Ishikawa (cell line): Measurements from ENCODE around the gene HOXA7.
A peak's percentile ranks its signal among the peaks of the same experiment; 100 is the strongest.

Source experiments
- CEBPB ChIP-seq: IDR thresholded peaks from 2 replicates; pipeline ENCODE4 v1.6.1; 2012
- CREB1 ChIP-seq: IDR thresholded peaks from 2 replicates; pipeline ENCODE4 v1.6.1; 2012; ENCODE audit warnings: low read depth
- EGR1 ChIP-seq: IDR thresholded peaks from 2 replicates; pipeline ENCODE4 v1.6.1; 2012
- EP300 ChIP-seq: IDR thresholded peaks from 2 replicates; pipeline ENCODE4 v1.6.1; 2012; ENCODE audit warnings: borderline replicate concordance
- FOXM1 ChIP-seq: IDR thresholded peaks from 2 replicates; pipeline ENCODE4 v1.6.1; 2012; ENCODE audit warnings: low read depth, borderline replicate concordance
- RAD21 ChIP-seq: IDR thresholded peaks from 2 replicates; pipeline ENCODE4 v1.6.1; 2012; ENCODE audit warnings: low read depth
- TAF1 ChIP-seq: IDR thresholded peaks from 2 replicates; pipeline ENCODE4 v1.6.1; 2012; ENCODE audit warnings: low read depth, mild to moderate bottlenecking
- TCF12 ChIP-seq: IDR thresholded peaks from 2 replicates; pipeline ENCODE4 v1.6.1; 2012; ENCODE audit warnings: low read depth
- YY1 ChIP-seq: IDR thresholded peaks from 2 replicates; pipeline ENCODE4 v1.6.1; 2012; ENCODE audit warnings: low read depth
- ZBTB7A ChIP-seq: IDR thresholded peaks from 2 replicates; pipeline ENCODE4 v1.6.1; 2012; ENCODE audit warnings: low read depth
- TF ChIP-seq, protein P1 (sequence below): IDR thresholded peaks from 2 replicates; pipeline ENCODE4 v1.6.1; 2012; ENCODE audit warnings: low read depth, mild to moderate bottlenecking
- TF ChIP-seq, protein P2 (sequence below): IDR thresholded peaks from 2 replicates; pipeline ENCODE4 v1.6.1; 2012
- TF ChIP-seq, protein P3 (sequence below): IDR thresholded peaks from 2 replicates; pipeline ENCODE4 v1.6.1; 2012

DNA sequence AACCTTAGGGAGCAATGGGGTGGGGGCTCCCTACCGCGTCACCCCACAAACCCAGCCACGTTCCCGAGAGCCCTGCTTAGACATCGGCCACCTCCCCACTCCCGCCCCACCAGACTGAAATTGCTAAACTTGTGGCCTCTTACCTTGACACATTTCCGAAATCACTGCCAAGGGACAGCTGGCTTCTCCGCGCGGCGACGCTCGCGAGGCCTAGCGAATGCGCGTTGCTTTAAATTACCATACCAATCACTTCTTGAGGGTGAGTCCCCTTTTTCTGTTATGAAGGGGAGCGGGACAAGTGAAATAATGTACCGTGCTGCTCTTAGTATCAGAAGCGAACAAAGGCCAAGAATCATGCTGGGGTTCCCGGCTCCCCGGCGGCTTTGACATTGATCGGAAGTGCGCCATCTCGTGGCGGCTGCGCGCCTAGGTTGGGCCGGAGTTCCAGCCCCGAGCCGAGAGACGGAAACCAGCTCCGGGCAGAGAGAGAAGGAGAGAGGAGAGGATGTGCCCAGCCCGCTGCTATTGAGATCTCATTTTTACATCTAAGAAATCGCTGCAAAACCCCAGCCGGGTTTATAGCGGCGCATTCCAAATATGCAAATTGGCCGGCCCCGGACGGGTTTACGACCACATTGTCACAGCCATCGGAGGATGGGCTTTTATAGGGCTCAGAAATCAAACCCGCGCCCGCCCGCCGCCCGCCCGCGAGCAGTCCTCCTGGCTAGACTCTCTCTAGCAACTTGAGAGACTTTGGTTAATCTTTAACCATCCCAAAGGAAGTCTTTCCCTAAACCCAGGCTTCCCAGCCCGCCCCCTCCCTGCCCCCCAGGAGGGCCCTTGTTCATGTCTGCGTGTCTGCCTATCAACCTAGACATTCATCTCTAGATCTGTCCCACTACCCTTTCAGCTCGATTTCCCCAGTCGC is 23.3 kb upstream of the HOXA7 start:
- TF ChIP-seq, protein P1, sequence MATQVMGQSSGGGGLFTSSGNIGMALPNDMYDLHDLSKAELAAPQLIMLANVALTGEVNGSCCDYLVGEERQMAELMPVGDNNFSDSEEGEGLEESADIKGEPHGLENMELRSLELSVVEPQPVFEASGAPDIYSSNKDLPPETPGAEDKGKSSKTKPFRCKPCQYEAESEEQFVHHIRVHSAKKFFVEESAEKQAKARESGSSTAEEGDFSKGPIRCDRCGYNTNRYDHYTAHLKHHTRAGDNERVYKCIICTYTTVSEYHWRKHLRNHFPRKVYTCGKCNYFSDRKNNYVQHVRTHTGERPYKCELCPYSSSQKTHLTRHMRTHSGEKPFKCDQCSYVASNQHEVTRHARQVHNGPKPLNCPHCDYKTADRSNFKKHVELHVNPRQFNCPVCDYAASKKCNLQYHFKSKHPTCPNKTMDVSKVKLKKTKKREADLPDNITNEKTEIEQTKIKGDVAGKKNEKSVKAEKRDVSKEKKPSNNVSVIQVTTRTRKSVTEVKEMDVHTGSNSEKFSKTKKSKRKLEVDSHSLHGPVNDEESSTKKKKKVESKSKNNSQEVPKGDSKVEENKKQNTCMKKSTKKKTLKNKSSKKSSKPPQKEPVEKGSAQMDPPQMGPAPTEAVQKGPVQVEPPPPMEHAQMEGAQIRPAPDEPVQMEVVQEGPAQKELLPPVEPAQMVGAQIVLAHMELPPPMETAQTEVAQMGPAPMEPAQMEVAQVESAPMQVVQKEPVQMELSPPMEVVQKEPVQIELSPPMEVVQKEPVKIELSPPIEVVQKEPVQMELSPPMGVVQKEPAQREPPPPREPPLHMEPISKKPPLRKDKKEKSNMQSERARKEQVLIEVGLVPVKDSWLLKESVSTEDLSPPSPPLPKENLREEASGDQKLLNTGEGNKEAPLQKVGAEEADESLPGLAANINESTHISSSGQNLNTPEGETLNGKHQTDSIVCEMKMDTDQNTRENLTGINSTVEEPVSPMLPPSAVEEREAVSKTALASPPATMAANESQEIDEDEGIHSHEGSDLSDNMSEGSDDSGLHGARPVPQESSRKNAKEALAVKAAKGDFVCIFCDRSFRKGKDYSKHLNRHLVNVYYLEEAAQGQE: no peak
- TF ChIP-seq YY1 (no peak), EGR1 (no peak), CREB1 (no peak), TAF1 (no peak), TCF12 (no peak), RAD21 (peak; percentile 45), EP300 (no peak), FOXM1 (no peak), ZBTB7A (no peak), CEBPB (no peak)
- TF ChIP-seq, protein P2, sequence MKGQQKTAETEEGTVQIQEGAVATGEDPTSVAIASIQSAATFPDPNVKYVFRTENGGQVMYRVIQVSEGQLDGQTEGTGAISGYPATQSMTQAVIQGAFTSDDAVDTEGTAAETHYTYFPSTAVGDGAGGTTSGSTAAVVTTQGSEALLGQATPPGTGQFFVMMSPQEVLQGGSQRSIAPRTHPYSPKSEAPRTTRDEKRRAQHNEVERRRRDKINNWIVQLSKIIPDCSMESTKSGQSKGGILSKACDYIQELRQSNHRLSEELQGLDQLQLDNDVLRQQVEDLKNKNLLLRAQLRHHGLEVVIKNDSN: no peak
- TF ChIP-seq, protein P3, sequence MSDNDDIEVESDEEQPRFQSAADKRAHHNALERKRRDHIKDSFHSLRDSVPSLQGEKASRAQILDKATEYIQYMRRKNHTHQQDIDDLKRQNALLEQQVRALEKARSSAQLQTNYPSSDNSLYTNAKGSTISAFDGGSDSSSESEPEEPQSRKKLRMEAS: no peak
